Measurements from ENCODE around the gene ABI3BP. TPM values are rescaled to one million over a fixed set of nuclear protein-coding genes. Genes with fewer than 3 reads are reported as not detected.
"Not testable (repeated sequence)": the region's sequence is repeated elsewhere in the genome, so short reads cannot be mapped to it uniquely, and the experiment has no call there.

Gene ABI3BP
- total RNA-seq, 2 donors from 2014 or later, result 12.9 to 32.1 TPM

DNA sequence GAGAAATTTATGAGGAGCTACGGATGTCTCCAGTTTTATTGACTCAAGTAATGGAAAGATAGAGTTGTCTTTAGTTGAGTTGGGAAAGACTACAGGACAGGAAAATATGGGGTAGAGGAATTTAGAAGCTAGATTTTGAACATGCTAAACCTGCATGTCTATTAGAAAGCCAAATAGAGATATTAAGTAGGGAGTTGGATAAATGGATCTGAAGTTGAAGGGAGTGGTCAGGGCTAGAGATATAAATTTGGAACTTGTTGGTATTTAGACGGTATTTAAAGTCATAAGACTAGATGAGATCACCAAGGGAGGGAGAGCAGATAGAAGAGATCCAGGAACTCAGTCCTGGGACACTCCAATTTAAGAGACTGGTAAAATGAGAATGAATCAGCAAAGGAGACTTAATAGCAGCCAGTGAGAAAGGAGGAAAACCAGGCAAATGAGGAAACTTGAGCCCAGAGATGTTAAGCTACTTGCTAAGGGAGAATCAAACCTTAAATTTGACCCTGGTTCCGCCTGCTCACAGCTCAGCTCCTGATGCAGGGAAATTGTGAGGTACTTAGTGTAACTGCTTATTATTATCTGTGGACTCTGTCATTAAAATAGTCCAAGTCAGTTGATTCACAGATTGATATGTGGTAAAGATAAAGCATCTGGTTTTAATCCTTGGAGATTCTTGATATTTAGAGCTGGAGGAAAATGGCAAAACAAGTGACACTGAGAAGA is 35.8 kb downstream of the ABI3BP start:
- intact Hi-C loops (cut with DNase I, micrococcal nuclease), result no loop called here
- no peak for ATAC-seq
- no peak for DNase-seq

DNA sequence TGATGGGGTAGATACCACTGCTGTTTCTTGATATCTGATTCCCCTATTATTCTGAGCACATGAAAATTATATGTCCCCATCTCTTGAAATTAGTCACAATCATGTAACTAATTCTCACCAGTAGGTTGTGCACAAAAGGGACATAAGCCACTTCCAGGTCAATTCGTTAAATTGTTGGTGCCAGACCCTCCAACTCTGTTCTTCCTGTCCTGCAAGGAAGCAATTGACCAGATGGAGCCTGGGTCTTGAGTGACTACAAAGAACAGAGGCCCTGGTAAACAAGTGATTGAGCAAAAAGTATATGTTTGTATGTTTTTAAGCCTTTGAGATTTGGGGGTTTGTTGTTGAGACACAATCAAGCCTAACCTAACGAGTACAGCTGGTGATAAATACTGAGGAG is 36.9 kb downstream of the ABI3BP start:
- intact Hi-C loops (cut with DNase I, micrococcal nuclease), result no loop called here
- ATAC-seq (no peak), DNase-seq (no peak)

- intact Hi-C loops (cut with DNase I, micrococcal nuclease), result no loop called here
- DNase-seq (no peak), ATAC-seq (no peak)
Measured at GRCh38 chr3:100954990-100955389, 38.2 kb downstream of the ABI3BP start.

GRCh38 chr3:100954199-100954935 is 38.9 kb downstream of the ABI3BP start:
- no peak for ATAC-seq
- intact Hi-C loops (cut with DNase I, micrococcal nuclease), result no loop called here
- DNase-seq, result no peak

- ATAC-seq (no peak), DNase-seq (no peak)
- intact Hi-C loops (cut with DNase I, micrococcal nuclease), result no loop called here
Measured at GRCh38 chr3:100953103-100953502, 40.1 kb downstream of the ABI3BP start.

GRCh38 chr3:100947119-100947518 is 46.1 kb downstream of the ABI3BP start:
- intact Hi-C loops (cut with DNase I, micrococcal nuclease), result no loop called here
- ATAC-seq (no peak), DNase-seq (no peak)

DNA sequence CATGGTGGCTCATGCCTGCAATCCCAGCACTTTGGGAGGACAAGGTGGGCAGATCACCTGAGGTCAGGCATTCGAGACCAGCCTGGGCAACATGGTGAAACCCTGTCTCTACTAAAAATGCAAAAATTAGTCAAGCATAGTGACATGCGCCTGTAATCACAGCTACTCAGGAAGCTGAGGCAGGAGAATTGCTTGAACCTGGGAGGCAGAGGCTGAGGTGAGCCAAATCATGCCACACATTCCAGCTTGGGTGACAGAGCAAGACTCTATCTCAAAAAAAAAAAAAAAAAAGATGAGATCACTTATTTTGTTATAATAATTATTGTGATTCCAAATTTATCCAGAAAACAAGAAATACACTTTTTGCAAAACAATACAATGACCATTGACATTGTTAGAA is 47.1 kb downstream of the ABI3BP start:
- DNase-seq; ATAC-seq; intact Hi-C loops (cut with DNase I, micrococcal nuclease): not testable (repeated sequence)

- intact Hi-C loops (cut with DNase I, micrococcal nuclease), result no loop called here
- ATAC-seq, result no peak
- no peak for DNase-seq
Measured at GRCh38 chr3:100941451-100941850, 51.8 kb downstream of the ABI3BP start.

- ATAC-seq (no peak), DNase-seq (no peak)
Measured at GRCh38 chr3:100941041-100941440, 52.2 kb downstream of the ABI3BP start.

DNA sequence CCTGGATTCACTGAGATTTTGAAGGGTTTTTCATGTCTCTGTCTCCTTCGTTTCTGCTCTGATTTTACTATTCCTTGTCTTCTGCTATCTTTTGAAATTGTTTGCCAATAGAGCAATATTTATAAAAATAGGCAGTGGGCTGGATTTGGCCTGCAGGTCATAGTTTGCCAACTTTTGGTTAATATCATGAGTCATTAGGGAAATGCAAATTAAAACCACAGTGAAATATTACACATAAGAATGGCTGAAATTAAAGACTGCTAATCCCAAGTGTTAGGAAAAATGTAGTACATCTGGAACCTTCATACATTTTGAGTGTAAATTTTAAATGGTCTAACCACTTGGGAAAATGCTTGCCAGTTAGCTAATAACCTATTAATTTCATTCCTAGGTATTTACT is 56.3 kb downstream of the ABI3BP start:
- intact Hi-C loops (cut with DNase I, micrococcal nuclease), result no loop called here
- ATAC-seq, result no peak

More at GRCh38 chr3:100941041-100941440, 52.2 kb downstream of the ABI3BP start:
- intact Hi-C loops (cut with DNase I, micrococcal nuclease), result no loop called here

DNA sequence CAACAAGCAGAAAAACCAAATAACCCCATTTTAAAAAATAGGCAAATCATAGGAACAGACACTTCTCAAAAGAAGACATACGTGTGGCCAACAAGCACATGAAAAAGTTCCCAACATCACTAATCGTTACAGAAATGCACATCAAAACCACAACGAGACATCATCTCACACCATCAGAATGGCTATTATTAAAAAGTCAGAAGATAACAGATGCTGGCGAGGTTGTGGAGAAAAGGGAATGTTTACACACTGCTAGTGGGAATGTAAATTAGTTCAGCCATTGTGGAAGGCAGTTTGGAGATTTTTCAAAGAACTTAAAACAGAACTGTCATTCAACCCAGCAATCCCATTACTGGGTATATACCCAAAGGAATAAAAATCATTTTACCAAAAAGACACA is 60.7 kb downstream of the ABI3BP start:
- no peak for DNase-seq
- ATAC-seq, result no peak
- intact Hi-C loops (cut with DNase I, micrococcal nuclease), result no loop called here

More for the DNA sequence above, 56.3 kb downstream of the ABI3BP start:
- no peak for DNase-seq

DNA sequence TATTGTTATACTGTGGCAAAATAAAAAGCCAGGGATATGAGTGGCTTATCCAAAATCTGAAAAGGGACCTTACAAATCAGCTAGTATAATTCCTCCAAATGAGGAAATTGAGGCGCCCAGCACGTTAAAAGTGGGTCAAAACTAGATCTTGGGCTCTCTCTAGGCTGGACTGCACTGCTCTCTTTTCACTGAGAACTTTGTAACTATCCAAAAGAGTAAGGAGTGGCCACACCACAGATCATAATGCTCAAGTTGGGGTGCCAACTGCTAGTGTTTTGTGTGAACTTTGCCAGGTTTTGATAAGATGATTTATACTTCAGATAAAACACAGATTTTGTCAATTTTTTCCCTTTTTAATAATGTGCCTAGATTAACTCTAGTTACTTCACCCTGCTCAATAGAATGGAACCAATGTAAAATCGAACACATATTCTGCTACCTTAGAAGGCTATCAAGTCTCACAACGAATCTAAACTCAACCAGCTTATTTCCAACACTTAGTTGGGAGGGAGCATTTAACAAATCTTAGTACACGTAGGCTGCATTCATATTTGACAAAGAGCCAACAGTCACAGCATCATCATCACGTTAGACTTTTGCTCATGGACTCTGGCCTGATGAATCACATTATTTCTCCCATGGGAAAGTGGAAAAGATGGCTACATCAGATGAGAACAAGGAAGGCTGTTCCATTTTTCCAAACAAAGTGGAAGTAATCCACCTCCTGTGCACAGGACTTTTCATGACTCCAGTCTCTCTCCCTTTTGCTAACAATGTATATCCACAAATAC is 64.4 kb downstream of the ABI3BP start:
- DNase-seq (no peak), ATAC-seq (no peak)
- intact Hi-C loops (cut with DNase I, micrococcal nuclease), result no loop called here

GRCh38 chr3:100927775-100928174 is 65.4 kb downstream of the ABI3BP start:
- intact Hi-C loops (cut with DNase I, micrococcal nuclease), result no loop called here
- ATAC-seq (no peak), DNase-seq (no peak)

DNA sequence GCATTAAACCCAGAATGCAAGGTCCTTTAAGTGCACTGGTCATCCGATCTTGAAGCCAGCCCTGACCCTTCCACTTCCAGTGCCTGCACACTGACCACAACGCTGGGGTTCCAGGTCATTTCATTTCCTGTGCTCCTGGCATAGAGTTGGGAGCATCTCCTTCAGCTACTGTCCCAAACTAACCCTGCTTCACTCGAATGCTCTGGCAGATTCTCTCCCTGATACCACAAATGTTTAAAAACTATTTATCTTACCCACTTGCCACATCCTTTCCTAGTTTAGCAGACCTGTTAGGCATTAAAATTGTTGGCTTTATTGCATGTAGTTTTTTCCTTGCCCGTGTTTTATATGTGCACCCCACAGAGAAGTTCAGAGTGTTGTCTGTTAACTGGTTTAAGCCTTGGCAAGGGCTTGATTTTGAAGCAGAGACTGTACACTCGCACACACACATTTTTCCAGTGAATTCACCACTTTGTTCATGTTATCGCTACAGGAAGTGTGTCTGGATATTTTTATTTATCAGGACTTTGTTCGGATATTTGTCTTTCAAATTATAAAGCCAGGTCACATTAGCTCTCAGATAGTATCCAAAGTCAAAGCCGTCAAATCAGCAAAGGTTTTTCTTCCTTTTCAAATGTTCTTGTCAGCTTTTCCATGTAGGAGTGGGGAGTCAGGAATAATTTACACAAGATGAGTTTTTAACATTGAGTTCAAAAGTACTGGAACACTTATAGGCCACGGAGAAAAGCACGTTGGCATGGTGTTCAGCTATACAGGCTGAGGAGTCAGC is 77.3 kb downstream of the ABI3BP start:
- intact Hi-C loops (cut with DNase I, micrococcal nuclease), result no loop called here
- DNase-seq (no peak), ATAC-seq (no peak)

DNA sequence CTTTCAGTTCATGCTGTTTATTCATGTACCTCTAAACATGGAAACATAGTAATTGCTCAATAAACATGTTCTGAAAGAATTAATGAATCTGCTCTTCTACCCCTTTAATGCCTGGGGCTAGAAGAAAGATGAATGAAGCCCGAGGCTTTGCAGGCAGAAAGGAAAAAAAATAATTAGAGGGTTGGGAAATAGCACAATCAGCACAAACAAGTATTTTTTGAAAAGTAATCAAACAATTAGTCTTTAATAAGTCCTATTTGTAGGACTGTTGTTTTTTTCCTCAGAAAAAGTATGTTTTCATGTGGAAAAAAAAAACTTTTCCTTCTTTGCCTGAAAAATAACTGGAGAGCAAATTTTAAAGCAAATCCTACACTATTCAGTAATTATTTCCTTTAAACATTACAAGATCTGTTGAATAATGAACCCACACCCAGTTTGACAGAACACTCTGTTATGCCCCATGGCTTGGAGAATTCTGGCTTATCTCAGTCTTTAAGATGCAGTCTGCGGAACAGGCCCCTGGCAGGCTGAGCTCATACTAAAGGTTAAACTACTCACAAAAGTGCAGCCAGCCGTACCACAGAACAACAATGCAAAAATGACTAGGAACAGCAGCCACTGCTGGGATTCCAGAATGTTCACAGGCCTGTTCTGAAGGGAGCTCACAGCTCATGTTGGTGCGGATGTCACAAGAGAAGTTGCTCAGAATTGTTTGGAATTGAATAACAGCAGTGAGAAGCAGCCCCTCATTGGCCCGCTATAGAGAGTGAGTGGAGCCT is 79.2 kb downstream of the ABI3BP start:
- DNase-seq, result no peak
- intact Hi-C loops (cut with DNase I, micrococcal nuclease), result no loop called here
- ATAC-seq, result no peak

- DNase-seq (no peak), ATAC-seq (no peak)
- intact Hi-C loops (cut with DNase I, micrococcal nuclease), result no loop called here
Measured at GRCh38 chr3:100912976-100913545, 80.2 kb downstream of the ABI3BP start.

- intact Hi-C loops (cut with DNase I, micrococcal nuclease), result no loop called here
- no peak for DNase-seq
- ATAC-seq, result no peak
Measured at GRCh38 chr3:100912571-100912970, 80.7 kb downstream of the ABI3BP start.

GRCh38 chr3:100911956-100912355 is 81.3 kb downstream of the ABI3BP start:
- ATAC-seq (no peak), DNase-seq (no peak)
- intact Hi-C loops (cut with DNase I, micrococcal nuclease), result no loop called here
